IMR-90 (cell line): ENCODE data around the gene NDFIP2. TPM values are rescaled to one million over a fixed set of nuclear protein-coding genes. Genes with fewer than 3 reads are reported as not detected.

ENCODE experiments used
- ATAC-seq: fragments of 200-7000 bp; cut with Tn5 transposase; 2 replicates; pipeline ENCODE4 v1.9.1; 2020; ENCODE audit warnings: low read depth, mild to moderate bottlenecking, moderate library complexity
- BruUV-seq: library from RNA; stranded (reverse); fragments of 400-500 nt; replicated peaks from 2 replicates; lab custom pipeline; 2021; lab: Mats Ljungman, UMichigan
- CTCF ChIA-PET: fragments of 300-600 bp; formaldehyde crosslinking; extraction: SDS; loops from one replicate; lab custom pipeline; 2021; ENCODE audit warnings: antibody characterized with exemption; lab: Yijun Ruan, JAX
- POLR2A ChIA-PET: fragments of 300-600 bp; sonication (Branson Sonifier 250); formaldehyde crosslinking; loops from one replicate; lab custom pipeline; 2022; ENCODE audit warnings: antibody characterized with exemption; ENCODE audit not compliant: unreplicated experiment; lab: Charles Lee
- DNase-seq: peaks from one replicate; pipeline ENCODE4 v3.0.0; 2013
- H2AFZ ChIP-seq: replicated peaks from 2 replicates; pipeline ENCODE3; 2013; ENCODE audit warnings: low read length, mild to moderate bottlenecking; ENCODE audit not compliant: poor library complexity
- H2AK5ac ChIP-seq: 2 replicates; pipeline ENCODE4 v1.6.1; 2013; ENCODE audit warnings: low read depth, low read length, inconsistent platforms
- H2AK9ac ChIP-seq: replicated peaks from 2 replicates; pipeline ENCODE3; 2013; ENCODE audit warnings: mild to moderate bottlenecking, low read depth, low read length, moderate library complexity; ENCODE audit not compliant: poor library complexity
- H2BK120ac ChIP-seq: 2 replicates; pipeline ENCODE4 v1.6.1; 2013; ENCODE audit warnings: low read depth, low read length, inconsistent platforms
- H2BK15ac ChIP-seq: 3 replicates; pipeline ENCODE4 v1.6.1; 2013; ENCODE audit warnings: low read depth, low read length, inconsistent platforms
- H2BK20ac ChIP-seq: 2 replicates; pipeline ENCODE4 v1.6.1; 2013; ENCODE audit warnings: low read depth, mild to moderate bottlenecking, inconsistent platforms, low read length, moderate library complexity
- H2BK5ac ChIP-seq: 2 replicates; pipeline ENCODE4 v1.6.1; 2013; ENCODE audit warnings: mild to moderate bottlenecking, low read depth, low read length, inconsistent platforms; ENCODE audit not compliant: poor library complexity, severe bottlenecking
- H3K14ac ChIP-seq: replicated peaks from 2 replicates; pipeline ENCODE4 v1.6.1; 2013; ENCODE audit warnings: low read depth, low read length, inconsistent platforms
- H3K18ac ChIP-seq: 2 replicates; pipeline ENCODE4 v1.6.1; 2013; ENCODE audit warnings: low read depth, low read length, control low read depth
- H3K23ac ChIP-seq: 2 replicates; pipeline ENCODE4 v1.6.1; 2013; ENCODE audit warnings: low read depth, low read length, inconsistent platforms
- H3K27ac ChIP-seq: 2 replicates; pipeline ENCODE4 v1.5.1; 2013; ENCODE audit warnings: mild to moderate bottlenecking, control low read depth, low read length; ENCODE audit not compliant: insufficient read depth
- H3K27me3 ChIP-seq: 2 replicates; pipeline ENCODE4 v1.6.1; 2013; ENCODE audit warnings: low read length; ENCODE audit not compliant: control insufficient read depth, insufficient read depth
- H3K36me3 ChIP-seq: 2 replicates; pipeline ENCODE4 v1.6.1; 2013; ENCODE audit warnings: low read length, mixed read lengths; ENCODE audit not compliant: control insufficient read depth, insufficient read depth
- H3K4ac ChIP-seq: 2 replicates; pipeline ENCODE4 v1.6.1; 2013; ENCODE audit warnings: low read depth, low read length, inconsistent platforms
- H3K4me1 ChIP-seq: 2 replicates; pipeline ENCODE4 v1.6.1; 2013; ENCODE audit warnings: low read length, mixed read lengths; ENCODE audit not compliant: control insufficient read depth, insufficient read depth
- H3K4me2 ChIP-seq: 2 replicates; pipeline ENCODE4 v1.6.1; 2013; ENCODE audit warnings: low read depth, mild to moderate bottlenecking, control low read depth, low read length, moderate library complexity
- H3K4me3 ChIP-seq: 2 replicates; pipeline ENCODE4 v1.5.1; 2013; ENCODE audit warnings: low read depth, mild to moderate bottlenecking, control low read depth, low read length, moderate library complexity; ENCODE audit not compliant: insufficient read depth
- H3K56ac ChIP-seq: 2 replicates; pipeline ENCODE4 v1.6.1; 2013; ENCODE audit warnings: low read length, inconsistent platforms; ENCODE audit not compliant: insufficient read depth; ENCODE audit errors: extremely low read depth
- H3K79me1 ChIP-seq, 2 experiments: 2 replicates each; pipeline ENCODE4 v1.6.1; 2013; ENCODE audit warnings: low read length in 2 of 2, inconsistent platforms in 1 of 2, low read depth in 1 of 2
- H3K9ac ChIP-seq: 2 replicates; pipeline ENCODE4 v1.6.1; 2013; ENCODE audit warnings: low read depth, low read length, control low read depth
- H3K9me1 ChIP-seq: 2 replicates; pipeline ENCODE4 v1.6.1; 2013; ENCODE audit warnings: low read length, inconsistent platforms; ENCODE audit not compliant: insufficient read depth
- H3K9me3 ChIP-seq: 2 replicates; pipeline ENCODE4 v1.6.1; 2013; ENCODE audit warnings: low read length; ENCODE audit not compliant: control insufficient read depth, insufficient read depth
- H4K20me1 ChIP-seq: 2 replicates; pipeline ENCODE4 v1.6.1; 2013; ENCODE audit warnings: low read length, inconsistent platforms; ENCODE audit not compliant: insufficient read depth
- H4K5ac ChIP-seq: 2 replicates; pipeline ENCODE4 v1.6.1; 2013; ENCODE audit warnings: mild to moderate bottlenecking, low read depth, low read length, control low read depth
- H4K8ac ChIP-seq, 2 experiments: 2 replicates each; pipeline ENCODE4 v1.6.1; 2013; ENCODE audit warnings: low read depth in 2 of 2, low read length in 2 of 2, control low read depth in 1 of 2, inconsistent platforms in 1 of 2
- H4K91ac ChIP-seq: 2 replicates; pipeline ENCODE4 v1.6.1; 2013; ENCODE audit warnings: low read depth, low read length, inconsistent platforms; ENCODE audit not compliant: insufficient read depth
- CEBPB ChIP-seq: IDR thresholded peaks from 2 replicates; pipeline ENCODE4 v1.6.1; 2012; ENCODE audit warnings: low read depth, low read length, improper control_type of control experiment
- CHD1 ChIP-seq: IDR thresholded peaks from 2 replicates; pipeline ENCODE4 v1.6.1; 2012; ENCODE audit warnings: low read depth, low read length, improper control_type of control experiment
- MXI1 ChIP-seq: IDR thresholded peaks from 2 replicates; pipeline ENCODE4 v1.6.1; 2012; ENCODE audit warnings: low read depth, mild to moderate bottlenecking, low read length, moderate library complexity, borderline replicate concordance
- POLR2A ChIP-seq: IDR thresholded peaks from 2 replicates; pipeline ENCODE4 v1.6.1; 2012; ENCODE audit warnings: mild to moderate bottlenecking, low read depth, low read length
- RAD21 ChIP-seq: IDR thresholded peaks from 2 replicates; pipeline ENCODE4 v1.6.1; 2012; ENCODE audit warnings: low read length, improper control_type of control experiment
- RCOR1 ChIP-seq: IDR thresholded peaks from 2 replicates; pipeline ENCODE4 v1.6.1; 2012; ENCODE audit warnings: mild to moderate bottlenecking, low read length, improper control_type of control experiment; ENCODE audit not compliant: insufficient replicate concordance
- SMC3 ChIP-seq: fragments of 150-350 bp; IDR thresholded peaks from 2 replicates; pipeline ENCODE4 v1.6.1; 2016; ENCODE audit warnings: low read depth, mild to moderate bottlenecking, antibody characterized with exemption, low read length, moderate library complexity
- dilution Hi-C: fragments of 300-500 bp; cut with HindIII; formaldehyde crosslinking; loops from one replicate; pipeline ENCODE4 v1.14.3; 2018; ENCODE audit warnings: low sequenced_read_pairs; ENCODE audit not compliant: unreplicated experiment
- in situ Hi-C: fragments of 300-500 bp; cut with MboI; formaldehyde crosslinking; loops from 3 replicates; pipeline ENCODE4 v1.14.3; 2019; ENCODE audit warnings: low sequenced_read_pairs, inconsistent platforms, mixed read lengths
- intact Hi-C: fragments of 100-400 bp; cut with micrococcal nuclease; formaldehyde crosslinking; loops from 2 replicates; pipeline ENCODE4 v1.10.0; 2022
- polyA plus RNA-seq, 3 experiments: library from polyadenylated mRNA; depleted of rRNA; stranded (reverse); fragments of >200 nt; gene quantifications; 2 replicates each; pipeline ENCODE4 v1.2.3, GENCODE V29; 2012; ENCODE audit warnings: low replicate concordance in 1 of 3
- total RNA-seq: library from RNA; depleted of rRNA; stranded (reverse); fragments of >200 nt; gene quantifications from 2 replicates; pipeline ENCODE4 v1.2.3, GENCODE V29; 2012
- TF ChIP-seq, protein P1 (sequence below): fragments of 150-350 bp; IDR thresholded peaks from 2 replicates; pipeline ENCODE4 v1.6.1; 2016; ENCODE audit warnings: low read depth, mild to moderate bottlenecking, low read length, moderate library complexity, borderline replicate concordance
- TF ChIP-seq, protein P2 (sequence below): fragments of 150-350 bp; IDR thresholded peaks from 2 replicates; pipeline ENCODE4 v1.6.1; 2017; ENCODE audit warnings: mild to moderate bottlenecking, antibody characterized with exemption, low read length, low read depth

The NDFIP2 gene
- total and polyA plus RNA-seq, 2 of the 4 experiments (the other 2 are of a cell fraction) = 23.8 to 25.8 TPM

DNA sequence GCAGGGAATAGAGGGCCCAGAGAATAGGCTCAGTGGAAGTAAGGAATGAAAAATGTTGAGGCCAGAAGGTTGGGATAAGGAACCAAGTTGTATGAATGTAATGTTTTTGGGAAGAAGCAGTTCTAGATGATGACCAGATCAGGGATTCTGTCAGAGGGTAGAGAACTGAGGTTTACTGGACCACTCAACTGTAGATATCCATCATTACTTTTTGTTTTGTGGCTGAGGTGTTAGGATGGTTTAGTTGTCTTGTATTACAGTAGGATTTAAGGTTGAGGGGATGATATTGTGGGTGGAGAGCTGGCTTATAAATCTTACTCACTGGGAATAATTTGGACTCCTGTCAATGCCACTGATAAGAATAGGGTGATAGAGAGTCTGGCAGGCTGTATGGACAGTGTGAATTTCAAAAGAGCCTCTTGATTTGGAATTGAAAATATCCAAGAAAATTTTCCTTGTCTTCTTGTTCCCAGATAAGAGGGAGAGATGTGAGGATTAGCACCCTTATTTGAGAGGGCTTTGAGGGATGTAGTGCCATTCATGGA lies 22.6 kb downstream of the NDFIP2 start:
- Histone ChIP-seq H3K27me3 (no peaks in the 10 kb centered on the region), H2AK5ac (no peak overlapping the region), H3K56ac (no peak overlapping the region), H3K18ac (no peak overlapping the region), H4K8ac (no peak overlapping the region), H2BK20ac (no peak overlapping the region), H3K79me1 (peaks cover 19 to 30% of the 10 kb centered on the region in 2 experiments; a peak in 3 of 4 replicates), H4K20me1 (peaks cover 18% of the 10 kb centered on the region; the same call in 1 of the 2 replicates), H4K5ac (no peak overlapping the region), H3K9ac (no peak overlapping the region), H2BK5ac (no peak overlapping the region), H2AK9ac (no peak overlapping the region), H3K4me1 (peaks cover 1% of the 10 kb centered on the region), H2AFZ (no peak overlapping the region), H2BK120ac (no peak overlapping the region), H2BK15ac (no peak overlapping the region), H3K36me3 (no peaks in the 10 kb centered on the region), H3K14ac (no peak overlapping the region), H3K27ac (no peak overlapping the region), H4K91ac (no peak overlapping the region), H3K4ac (no peak overlapping the region), H3K23ac (no peak overlapping the region), H3K4me3 (no peak overlapping the region), H3K9me1 (no peaks in the 10 kb centered on the region; the same call in 1 of the 2 replicates), H3K4me2 (no peak overlapping the region), H3K9me3 (no peaks in the 10 kb centered on the region)
- POLR2A ChIA-PET = no interaction called here
- intact Hi-C loops (no loop called here), in situ Hi-C loops (no loop called here), dilution Hi-C loops (no loop called here)
- TF ChIP-seq SMC3 (no peak), MXI1 (no peak), CHD1 (no peak), RAD21 (no peak), RCOR1 (no peak), POLR2A (no peak), CEBPB (no peak)
- TF ChIP-seq, protein P1, sequence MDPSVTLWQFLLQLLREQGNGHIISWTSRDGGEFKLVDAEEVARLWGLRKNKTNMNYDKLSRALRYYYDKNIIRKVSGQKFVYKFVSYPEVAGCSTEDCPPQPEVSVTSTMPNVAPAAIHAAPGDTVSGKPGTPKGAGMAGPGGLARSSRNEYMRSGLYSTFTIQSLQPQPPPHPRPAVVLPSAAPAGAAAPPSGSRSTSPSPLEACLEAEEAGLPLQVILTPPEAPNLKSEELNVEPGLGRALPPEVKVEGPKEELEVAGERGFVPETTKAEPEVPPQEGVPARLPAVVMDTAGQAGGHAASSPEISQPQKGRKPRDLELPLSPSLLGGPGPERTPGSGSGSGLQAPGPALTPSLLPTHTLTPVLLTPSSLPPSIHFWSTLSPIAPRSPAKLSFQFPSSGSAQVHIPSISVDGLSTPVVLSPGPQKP = no peak
- TF ChIP-seq, protein P2, sequence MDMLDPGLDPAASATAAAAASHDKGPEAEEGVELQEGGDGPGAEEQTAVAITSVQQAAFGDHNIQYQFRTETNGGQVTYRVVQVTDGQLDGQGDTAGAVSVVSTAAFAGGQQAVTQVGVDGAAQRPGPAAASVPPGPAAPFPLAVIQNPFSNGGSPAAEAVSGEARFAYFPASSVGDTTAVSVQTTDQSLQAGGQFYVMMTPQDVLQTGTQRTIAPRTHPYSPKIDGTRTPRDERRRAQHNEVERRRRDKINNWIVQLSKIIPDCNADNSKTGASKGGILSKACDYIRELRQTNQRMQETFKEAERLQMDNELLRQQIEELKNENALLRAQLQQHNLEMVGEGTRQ = no peak
- BruUV-seq = no TSS peak
- ATAC-seq = no peak
- DNase-seq = no peak
- CTCF ChIA-PET = no interaction called here
